Measurements from ENCODE around the gene SPSB3. TPM values are rescaled to one million over a fixed set of nuclear protein-coding genes. Genes with fewer than 3 reads are reported as not detected.

The SPSB3 gene
- total RNA-seq, 1 donor from 2014 or later = 48.2 TPM

- TF ChIP-seq CTCF (IDR thresholded peaks at IDR 0.05; ENCODE audit: insufficient read depth, low read length, severe bottlenecking) = peak; percentile 75
- Histone ChIP-seq H3K27me3 (ENCODE audit: control insufficient read depth, insufficient read depth, low read length) (no peaks in the 10 kb centered on the region), H3K4me3 (ENCODE audit: low read depth, low read length) (no peak overlapping the region), H3K36me3 (ENCODE audit: control insufficient read depth, insufficient read depth, low read length) (peaks cover 15% of the 10 kb centered on the region)
- FAIRE-seq (no peak), DNase-seq (ENCODE audit: low read depth) (peak; percentile 55)
Measured at GRCh38 chr16:1812732-1813163, 30.4 kb upstream of the SPSB3 start.

GRCh38 chr16:1810536-1810935 lies 28.2 kb upstream of the SPSB3 start:
- FAIRE-seq (no peak), DNase-seq (ENCODE audit: low read depth) (no peak)
- H3K36me3 ChIP-seq (ENCODE audit: control insufficient read depth, insufficient read depth, low read length) = peaks cover 10% of the 10 kb centered on the region
- H3K27me3 ChIP-seq (ENCODE audit: control insufficient read depth, insufficient read depth, low read length) = no peaks in the 10 kb centered on the region
- no peak for TF ChIP-seq CTCF (IDR thresholded peaks at IDR 0.05; ENCODE audit: insufficient read depth, low read length, severe bottlenecking)
- H3K4me3 ChIP-seq (ENCODE audit: low read depth, low read length) = no peak overlapping the region

GRCh38 chr16:1810106-1810505 lies 27.7 kb upstream of the SPSB3 start:
- FAIRE-seq = no peak

GRCh38 chr16:1809281-1809801 lies 27.0 kb upstream of the SPSB3 start:
- Histone ChIP-seq H3K27me3 (ENCODE audit: control insufficient read depth, insufficient read depth, low read length) (no peaks in the 10 kb centered on the region), H3K4me3 (ENCODE audit: low read depth, low read length) (no peak overlapping the region), H3K36me3 (ENCODE audit: control insufficient read depth, insufficient read depth, low read length) (peaks cover 10% of the 10 kb centered on the region)
- TF ChIP-seq CTCF (IDR thresholded peaks at IDR 0.05; ENCODE audit: insufficient read depth, low read length, severe bottlenecking) = no peak
- FAIRE-seq (no peak), DNase-seq (ENCODE audit: low read depth) (no peak)

More at GRCh38 chr16:1810106-1810505, 27.7 kb upstream of the SPSB3 start:
- H3K36me3 ChIP-seq (ENCODE audit: control insufficient read depth, insufficient read depth, low read length) = peaks cover 10% of the 10 kb centered on the region
- no peak for DNase-seq (ENCODE audit: low read depth)
- no peak overlapping the region for H3K4me3 ChIP-seq (ENCODE audit: low read depth, low read length)
- no peaks in the 10 kb centered on the region for H3K27me3 ChIP-seq (ENCODE audit: control insufficient read depth, insufficient read depth, low read length)
- no peak for TF ChIP-seq CTCF (IDR thresholded peaks at IDR 0.05; ENCODE audit: insufficient read depth, low read length, severe bottlenecking)

- DNase-seq (ENCODE audit: low read depth) (no peak), FAIRE-seq (no peak)
- Histone ChIP-seq H3K27me3 (ENCODE audit: control insufficient read depth, insufficient read depth, low read length) (no peaks in the 10 kb centered on the region), H3K4me3 (ENCODE audit: low read depth, low read length) (no peak overlapping the region), H3K36me3 (ENCODE audit: control insufficient read depth, insufficient read depth, low read length) (peaks cover 10% of the 10 kb centered on the region)
- no peak for TF ChIP-seq CTCF (IDR thresholded peaks at IDR 0.05; ENCODE audit: insufficient read depth, low read length, severe bottlenecking)
Measured at GRCh38 chr16:1808691-1809090, 26.3 kb upstream of the SPSB3 start.

- FAIRE-seq (no peak), DNase-seq (ENCODE audit: low read depth) (no peak)
- TF ChIP-seq CTCF (IDR thresholded peaks at IDR 0.05; ENCODE audit: insufficient read depth, low read length, severe bottlenecking) = no peak
- Histone ChIP-seq H3K36me3 (ENCODE audit: control insufficient read depth, insufficient read depth, low read length) (peaks cover 10% of the 10 kb centered on the region), H3K27me3 (ENCODE audit: control insufficient read depth, insufficient read depth, low read length) (no peaks in the 10 kb centered on the region), H3K4me3 (ENCODE audit: low read depth, low read length) (no peak overlapping the region)
Measured at GRCh38 chr16:1807626-1808025, 25.3 kb upstream of the SPSB3 start.
